HG02840 (cell line): ENCODE results near the gene RPS23.

Experiments
- ATAC-seq: cut with Tn5 transposase; IDR thresholded peaks from one replicate; pipeline ENCODE4 v1.9.1; 2021; ENCODE audit warnings: mild to moderate bottlenecking, moderate library complexity, moderate number of reproducible peaks; ENCODE audit not compliant: unreplicated experiment, low FRiP score

Gene RPS23

DNA sequence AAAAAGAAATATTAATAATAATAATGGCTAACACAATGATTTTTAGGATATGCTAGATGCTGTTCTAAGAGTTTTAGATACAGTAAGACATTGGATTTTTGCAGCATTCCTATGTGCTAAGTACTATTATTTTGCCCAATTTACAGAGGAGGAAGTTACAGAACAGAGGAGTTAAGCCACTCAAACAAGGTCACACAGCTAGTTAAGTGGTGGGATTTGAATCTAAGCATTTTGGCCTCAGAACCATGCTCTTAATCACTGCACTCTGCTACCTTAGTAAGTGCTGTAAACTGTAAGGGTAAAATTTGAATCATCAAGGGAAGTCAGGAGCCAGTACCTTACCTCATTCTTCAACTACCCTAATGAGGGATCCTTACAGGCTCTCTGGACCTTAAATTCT is 25.4 kb downstream of the RPS23 start:
- no peak for ATAC-seq

- ATAC-seq, result no peak
These were observed 31.1 kb downstream of the RPS23 start for GRCh38 chr5:82246960-82247574.

DNA sequence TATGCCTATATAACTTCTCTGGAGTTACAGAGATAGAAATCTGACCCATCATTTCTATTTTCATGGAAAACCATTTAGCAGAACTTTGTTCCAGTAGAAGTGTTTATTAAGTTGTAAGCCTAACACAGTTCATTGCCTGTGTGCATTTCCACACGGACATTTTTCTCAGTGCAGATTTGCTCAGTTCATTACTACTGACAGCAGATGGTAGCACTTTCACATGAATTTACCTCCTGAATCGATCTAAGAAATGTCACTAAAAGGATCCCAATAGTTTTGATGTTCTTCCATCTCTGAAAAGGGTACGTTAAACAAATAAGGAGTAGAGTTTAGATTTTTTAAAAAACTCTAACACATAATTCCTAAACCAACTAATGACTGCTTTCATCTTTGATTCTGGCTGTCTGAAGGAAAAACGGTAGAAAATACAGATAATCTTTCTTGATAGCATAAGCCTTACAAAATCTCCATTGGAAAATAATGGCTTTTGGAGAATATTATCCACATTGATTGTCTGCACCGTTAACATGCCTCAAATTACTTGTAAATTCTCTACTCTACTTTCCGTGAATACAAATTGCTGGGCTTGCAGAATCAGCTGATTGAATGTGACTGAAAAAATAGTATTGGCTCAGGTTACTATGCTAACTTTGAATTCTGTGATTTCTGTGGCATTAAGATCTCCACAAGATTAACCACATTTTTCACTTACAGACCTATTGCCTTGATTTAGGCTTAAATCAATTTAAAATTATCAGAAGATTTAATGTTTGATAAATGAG is 33.1 kb downstream of the RPS23 start:
- ATAC-seq, result no peak

DNA sequence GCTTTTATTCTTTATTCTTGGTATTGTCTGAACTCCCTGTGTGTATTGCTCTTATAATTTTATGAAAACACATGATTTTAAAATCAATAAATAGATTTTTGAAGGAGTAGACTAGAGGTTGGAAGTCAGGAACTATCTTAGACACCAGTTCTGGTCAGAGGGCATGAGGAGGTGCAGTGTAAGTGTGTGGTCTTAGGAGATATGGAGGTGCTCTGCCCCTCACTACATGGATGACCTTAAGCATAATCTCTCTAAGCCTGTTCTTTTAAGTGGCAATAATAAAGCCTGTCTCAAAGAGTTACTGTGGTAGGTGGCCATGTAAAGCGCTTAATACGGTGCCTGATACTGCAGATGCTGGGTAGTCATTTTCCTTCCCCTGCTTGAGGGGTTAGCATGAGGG is 34.0 kb downstream of the RPS23 start:
- ATAC-seq, result no peak

DNA sequence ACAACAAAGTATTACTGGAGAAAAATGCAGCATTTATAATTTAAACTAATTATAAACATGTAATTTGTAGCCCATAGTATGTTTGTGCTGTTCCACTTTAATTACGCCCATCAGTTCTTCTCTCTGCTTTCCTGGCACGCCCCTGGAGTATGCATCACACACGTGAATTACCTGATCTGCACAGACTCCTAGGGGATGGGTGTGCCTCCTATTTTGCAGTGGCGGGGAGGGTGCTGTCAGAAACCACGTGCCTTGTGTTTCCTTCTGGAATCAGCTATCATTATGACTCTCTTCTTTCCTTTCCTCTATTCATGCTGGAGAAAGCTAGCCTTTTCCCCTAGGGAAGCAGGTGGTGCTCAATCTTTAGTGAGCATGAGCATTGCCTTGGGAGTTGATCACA is 43.3 kb downstream of the RPS23 start:
- ATAC-seq, result no peak

- ATAC-seq, result peak; percentile 71
These were observed 52.5 kb downstream of the RPS23 start for GRCh38 chr5:82225525-82226172.
